Lower lobe of right lung (tissue), 2 donors: ENCODE data around the gene RNF148. TPM values are rescaled to one million over a fixed set of nuclear protein-coding genes. Genes with fewer than 3 reads are reported as not detected.

ENCODE experiments used
- ATAC-seq, 2 donors: fragments of 200-7000 bp; cut with Tn5 transposase; one replicate each; pipeline ENCODE4 v1.9.1; 2020 to 2022; ENCODE audit warnings: mild to moderate bottlenecking in 2 of 2, moderate library complexity in 2 of 2
- DNase-seq: peaks from one replicate; pipeline ENCODE4 v3.0.0-alpha.2; 2020
- H3K27ac ChIP-seq: fragments of 200-600 bp; one replicate; pipeline ENCODE4 v1.8.0; 2022
- H3K27me3 ChIP-seq: fragments of 200-600 bp; one replicate; pipeline ENCODE4 v1.8.0; 2022; ENCODE audit warnings: low read depth
- H3K36me3 ChIP-seq: fragments of 200-600 bp; one replicate; pipeline ENCODE4 v1.8.0; 2022; ENCODE audit warnings: mild to moderate bottlenecking
- H3K4me1 ChIP-seq: fragments of 200-600 bp; one replicate; pipeline ENCODE4 v1.8.0; 2022
- H3K4me3 ChIP-seq: fragments of 200-600 bp; one replicate; pipeline ENCODE4 v1.8.0; 2022; ENCODE audit warnings: mild to moderate bottlenecking
- H3K9me3 ChIP-seq: fragments of 200-600 bp; one replicate; pipeline ENCODE4 v1.8.0; 2022
- intact Hi-C: fragments of 100-400 bp; cut with DNase I; formaldehyde crosslinking; loops from one replicate; pipeline ENCODE4 v1.11.0; 2022
- total RNA-seq: library from RNA; stranded (reverse); fragmentation: NEBNext Ultra II Directional; extraction: Animal tissue kit (Norgen Biotek cat#: 25700); gene quantifications from one replicate; pipeline ENCODE4 v1.2.1, GENCODE V29; 2021
- TF ChIP-seq, protein P1 (sequence below): fragments of 200-600 bp; IDR thresholded peaks from one replicate; pipeline ENCODE4 v1.8.0; 2022; ENCODE audit warnings: antibody characterized with exemption, mild to moderate bottlenecking
- donor health status: DM: no; HTN: yes; CAD: no; lungs with severe emphysema.

RNF148 gene
- total RNA-seq, 1 donor from 2014 or later, result 1.5 TPM

- Histone ChIP-seq H3K4me1 (peaks cover 11% of the 10 kb centered on the region), H3K27me3 (no peaks in the 10 kb centered on the region), H3K36me3 (no peaks in the 10 kb centered on the region), H3K4me3 (no peak overlapping the region), H3K27ac (peak overlapping the region; percentile 26), H3K9me3 (no peaks in the 10 kb centered on the region)
- TF ChIP-seq, protein P1, sequence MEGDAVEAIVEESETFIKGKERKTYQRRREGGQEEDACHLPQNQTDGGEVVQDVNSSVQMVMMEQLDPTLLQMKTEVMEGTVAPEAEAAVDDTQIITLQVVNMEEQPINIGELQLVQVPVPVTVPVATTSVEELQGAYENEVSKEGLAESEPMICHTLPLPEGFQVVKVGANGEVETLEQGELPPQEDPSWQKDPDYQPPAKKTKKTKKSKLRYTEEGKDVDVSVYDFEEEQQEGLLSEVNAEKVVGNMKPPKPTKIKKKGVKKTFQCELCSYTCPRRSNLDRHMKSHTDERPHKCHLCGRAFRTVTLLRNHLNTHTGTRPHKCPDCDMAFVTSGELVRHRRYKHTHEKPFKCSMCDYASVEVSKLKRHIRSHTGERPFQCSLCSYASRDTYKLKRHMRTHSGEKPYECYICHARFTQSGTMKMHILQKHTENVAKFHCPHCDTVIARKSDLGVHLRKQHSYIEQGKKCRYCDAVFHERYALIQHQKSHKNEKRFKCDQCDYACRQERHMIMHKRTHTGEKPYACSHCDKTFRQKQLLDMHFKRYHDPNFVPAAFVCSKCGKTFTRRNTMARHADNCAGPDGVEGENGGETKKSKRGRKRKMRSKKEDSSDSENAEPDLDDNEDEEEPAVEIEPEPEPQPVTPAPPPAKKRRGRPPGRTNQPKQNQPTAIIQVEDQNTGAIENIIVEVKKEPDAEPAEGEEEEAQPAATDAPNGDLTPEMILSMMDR, result no peak
- no peak for DNase-seq
- intact Hi-C loops, result no loop called here
- no peak for ATAC-seq
These were observed 27.1 kb downstream of the RNF148 start for GRCh38 chr7:122675621-122676020.

DNA sequence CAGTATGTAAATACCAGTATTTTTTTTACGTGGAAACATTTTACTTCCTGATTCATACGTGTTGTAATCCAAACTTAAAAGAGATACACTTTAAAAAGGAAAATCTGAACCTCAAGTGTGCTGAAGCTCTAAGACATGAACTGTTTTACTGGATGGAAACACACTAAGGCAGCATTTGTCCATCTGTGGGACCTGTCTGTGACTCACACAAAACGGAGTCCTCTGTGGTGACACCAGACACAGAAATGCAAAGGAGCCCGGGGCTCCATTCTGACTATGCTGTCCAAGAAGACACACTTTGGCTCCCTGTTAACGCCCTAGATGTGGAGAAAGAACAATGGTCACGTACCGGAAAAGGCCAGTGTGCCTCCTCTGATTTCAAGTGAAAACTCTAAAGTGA lies 27.7 kb downstream of the RNF148 start:
- Histone ChIP-seq H3K27me3 (no peaks in the 10 kb centered on the region), H3K36me3 (no peaks in the 10 kb centered on the region), H3K4me1 (peaks cover 11% of the 10 kb centered on the region), H3K27ac (peak overlapping the region; percentile 26), H3K4me3 (no peak overlapping the region), H3K9me3 (no peaks in the 10 kb centered on the region)
- intact Hi-C loops, result no loop called here
- TF ChIP-seq, protein P1, result no peak
- ATAC-seq (peak in 1 of 2 donors; percentile 51), DNase-seq (no peak)

GRCh38 chr7:122674502-122674901 lies 28.2 kb downstream of the RNF148 start:
- peaks cover 11% of the 10 kb centered on the region for H3K4me1 ChIP-seq
- H3K9me3 ChIP-seq, result no peaks in the 10 kb centered on the region
- peak overlapping the region; percentile 26 for H3K27ac ChIP-seq
- ATAC-seq (peak in 1 of 2 donors; percentile 42), DNase-seq (no peak)
- H3K4me3 ChIP-seq, result no peak overlapping the region
- H3K27me3 ChIP-seq, result no peaks in the 10 kb centered on the region
- TF ChIP-seq, protein P1, result no peak
- intact Hi-C loops, result no loop called here
- no peaks in the 10 kb centered on the region for H3K36me3 ChIP-seq

- DNase-seq (no peak), ATAC-seq (peak; percentile 23 to 36)
- peak overlapping the region; percentile 26 for H3K27ac ChIP-seq
- H3K4me1 ChIP-seq, result peaks cover 11% of the 10 kb centered on the region
- TF ChIP-seq, protein P1, result no peak
- no peak overlapping the region for H3K4me3 ChIP-seq
- no peaks in the 10 kb centered on the region for H3K9me3 ChIP-seq
- H3K27me3 ChIP-seq, result no peaks in the 10 kb centered on the region
- intact Hi-C loops, result no loop called here
- H3K36me3 ChIP-seq, result no peaks in the 10 kb centered on the region
These were observed 28.8 kb downstream of the RNF148 start for GRCh38 chr7:122673951-122674350.

DNA sequence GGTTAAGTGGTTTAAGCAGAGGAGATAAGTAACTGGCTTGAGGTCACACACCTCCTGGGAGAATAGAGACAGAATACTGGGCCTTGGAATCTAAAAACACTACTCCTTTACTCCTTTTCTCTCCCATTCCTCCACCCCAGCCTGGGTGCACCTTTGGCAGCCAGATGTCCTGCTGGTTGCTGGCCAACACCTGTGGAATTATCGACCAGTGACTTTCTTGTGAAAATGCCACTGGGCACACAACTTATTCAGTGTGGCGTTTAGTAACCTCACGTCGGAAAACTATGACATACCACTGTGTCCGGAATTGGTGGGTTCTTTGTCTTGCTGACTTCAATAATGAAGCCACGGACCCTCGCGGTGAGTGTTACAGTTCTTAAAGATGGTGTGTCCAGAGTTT lies 30.2 kb downstream of the RNF148 start:
- Histone ChIP-seq H3K27me3 (no peaks in the 10 kb centered on the region), H3K4me3 (no peak overlapping the region), H3K27ac (no peak overlapping the region), H3K9me3 (no peaks in the 10 kb centered on the region), H3K4me1 (peaks cover 11% of the 10 kb centered on the region), H3K36me3 (no peaks in the 10 kb centered on the region)
- intact Hi-C loops, result no loop called here
- TF ChIP-seq, protein P1, result no peak
- DNase-seq (no peak), ATAC-seq (no peak)

GRCh38 chr7:122663733-122664132 lies 39.0 kb downstream of the RNF148 start:
- no peaks in the 10 kb centered on the region for H3K9me3 ChIP-seq
- H3K27ac ChIP-seq, result no peak overlapping the region
- no peak for DNase-seq
- no peaks in the 10 kb centered on the region for H3K4me1 ChIP-seq
- H3K36me3 ChIP-seq, result no peaks in the 10 kb centered on the region
- H3K27me3 ChIP-seq, result no peaks in the 10 kb centered on the region
- no peak for ATAC-seq
- TF ChIP-seq, protein P1, result no peak
- intact Hi-C loops, result no loop called here
- no peak overlapping the region for H3K4me3 ChIP-seq
